OCI-LY3 (cell line): ENCODE measurements around the gene MR1.

Source experiments
- H2AFZ ChIP-seq: fragments of 200-600, 300-600 bp; shearing (Covaris generic); 2 replicates; pipeline ENCODE4 v1.6.0; 2014; ENCODE audit warnings: antibody characterized with exemption, low read depth, low read length
- H3K27ac ChIP-seq: fragments of 200-600, 300-600 bp; sonication (generic); 2 replicates; pipeline ENCODE4 v1.5.1; 2014; ENCODE audit warnings: mild to moderate bottlenecking, low read length, moderate library complexity, mixed read lengths
- H3K27me3 ChIP-seq: fragments of 200-600, 300-600 bp; sonication (generic); 2 replicates; pipeline ENCODE4 v1.6.1; 2014; ENCODE audit warnings: low read depth, low read length, mixed read lengths
- H3K36me3 ChIP-seq: fragments of 200-600, 300-600 bp; sonication (generic); replicated peaks from 2 replicates; pipeline ENCODE3; 2014; ENCODE audit warnings: low read depth, low read length, mixed read lengths
- H3K4me1 ChIP-seq: fragments of 300-600, 200-600 bp; sonication (generic); 2 replicates; pipeline ENCODE4 v1.6.1; 2014; ENCODE audit warnings: low read length, mixed read lengths
- H3K4me2 ChIP-seq: fragments of 200-600, 300-600 bp; sonication (generic); 2 replicates; pipeline ENCODE4 v1.6.1; 2014; ENCODE audit warnings: low read length, mixed read lengths
- H3K4me3 ChIP-seq: fragments of 300-600, 200-600 bp; sonication (generic); 2 replicates; pipeline ENCODE4 v1.5.1; 2014; ENCODE audit warnings: antibody characterized with exemption, mild to moderate bottlenecking, low read length, moderate library complexity
- H3K79me2 ChIP-seq: fragments of 300-600, 200-600 bp; shearing (Covaris generic); 2 replicates; pipeline ENCODE4 v1.6.1; 2014; ENCODE audit warnings: mild to moderate bottlenecking, low read length, mixed read lengths
- H3K9ac ChIP-seq: fragments of 300-600, 200-600 bp; shearing (Covaris generic); 2 replicates; pipeline ENCODE4 v1.6.0; 2014; ENCODE audit warnings: mild to moderate bottlenecking, low read length, moderate library complexity
- H3K9me3 ChIP-seq: fragments of 200-600, 300-600 bp; shearing (Covaris generic); 2 replicates; pipeline ENCODE4 v1.6.1; 2014; ENCODE audit warnings: low read length, mixed read lengths; ENCODE audit not compliant: insufficient read depth
- H4K20me1 ChIP-seq: fragments of 200-600, 300-600 bp; sonication (generic); 2 replicates; pipeline ENCODE4 v1.6.1; 2016; ENCODE audit warnings: low read length, mixed read lengths; ENCODE audit not compliant: insufficient read depth
- CTCF ChIP-seq: fragments of 200-600, 300-600 bp; sonication (generic); IDR thresholded peaks from 2 replicates; pipeline ENCODE4 v1.5.1; 2014; ENCODE audit warnings: antibody characterized with exemption, low read length, low read depth
- EZH2phosphoT487 ChIP-seq: fragments of 200-600 bp; shearing (Covaris generic); IDR thresholded peaks from 2 replicates; pipeline ENCODE4 v1.6.1; 2018; ENCODE audit warnings: antibody characterized with exemption, mixed run types, low read depth

The MR1 gene

GRCh38 chr1:181079382-181079781 is 45.6 kb downstream of the MR1 start:
- Histone ChIP-seq H3K4me2 (peak overlapping the region; percentile 36), H3K9me3 (no peaks in the 10 kb centered on the region; the same call in 1 of the 2 replicates), H4K20me1 (no peaks in the 10 kb centered on the region), H3K79me2 (no peaks in the 10 kb centered on the region), H3K27ac (no peak overlapping the region), H3K36me3 (no peaks in the 10 kb centered on the region), H3K9ac (no peak overlapping the region), H2AFZ (no peak overlapping the region), H3K4me1 (peaks cover 34% of the 10 kb centered on the region), H3K4me3 (no peak overlapping the region), H3K27me3 (peaks cover 55% of the 10 kb centered on the region)
- TF ChIP-seq CTCF, result no peak
- TF ChIP-seq EZH2phosphoT487, result no peak

GRCh38 chr1:181079920-181080319 is 46.1 kb downstream of the MR1 start:
- Histone ChIP-seq H3K79me2 (no peaks in the 10 kb centered on the region), H3K9ac (no peak overlapping the region), H3K27me3 (peaks cover 55% of the 10 kb centered on the region), H3K9me3 (no peaks in the 10 kb centered on the region; the same call in 1 of the 2 replicates), H3K4me1 (peaks cover 39% of the 10 kb centered on the region), H3K27ac (no peak overlapping the region), H2AFZ (no peak overlapping the region), H3K36me3 (no peaks in the 10 kb centered on the region), H3K4me2 (peak overlapping the region; percentile 36), H4K20me1 (no peaks in the 10 kb centered on the region), H3K4me3 (no peak overlapping the region)
- TF ChIP-seq EZH2phosphoT487 (no peak), CTCF (no peak)

GRCh38 chr1:181080556-181080955 is 46.8 kb downstream of the MR1 start:
- Histone ChIP-seq H3K4me2 (no peak overlapping the region), H3K36me3 (no peaks in the 10 kb centered on the region), H3K79me2 (no peaks in the 10 kb centered on the region), H2AFZ (no peak overlapping the region), H3K27ac (no peak overlapping the region), H3K9me3 (no peaks in the 10 kb centered on the region), H3K9ac (no peak overlapping the region), H3K4me1 (peaks cover 44% of the 10 kb centered on the region), H4K20me1 (no peaks in the 10 kb centered on the region), H3K4me3 (no peak overlapping the region), H3K27me3 (peaks cover 51% of the 10 kb centered on the region)
- no peak for TF ChIP-seq CTCF

GRCh38 chr1:181081395-181081794 is 47.6 kb downstream of the MR1 start:
- no peak overlapping the region for H2AFZ ChIP-seq

More at GRCh38 chr1:181081395-181081794, 47.6 kb downstream of the MR1 start:
- Histone ChIP-seq H3K9me3 (no peaks in the 10 kb centered on the region), H4K20me1 (no peaks in the 10 kb centered on the region), H3K4me3 (no peak overlapping the region), H3K27me3 (peaks cover 48% of the 10 kb centered on the region), H3K79me2 (peaks cover 4% of the 10 kb centered on the region; the same call in 1 of the 2 replicates), H3K4me1 (peaks cover 49% of the 10 kb centered on the region), H3K36me3 (no peaks in the 10 kb centered on the region), H3K9ac (no peak overlapping the region), H3K4me2 (no peak overlapping the region), H3K27ac (no peak overlapping the region)
- TF ChIP-seq EZH2phosphoT487 (no peak), CTCF (no peak)
